GM21825 (cell line): Measurements from ENCODE around the gene PID1.

Source experiments
- ATAC-seq: cut with Tn5 transposase; IDR thresholded peaks from one replicate; pipeline ENCODE4 v1.9.1; 2021; ENCODE audit warnings: mild to moderate bottlenecking, moderate library complexity; ENCODE audit not compliant: unreplicated experiment

Gene PID1

DNA sequence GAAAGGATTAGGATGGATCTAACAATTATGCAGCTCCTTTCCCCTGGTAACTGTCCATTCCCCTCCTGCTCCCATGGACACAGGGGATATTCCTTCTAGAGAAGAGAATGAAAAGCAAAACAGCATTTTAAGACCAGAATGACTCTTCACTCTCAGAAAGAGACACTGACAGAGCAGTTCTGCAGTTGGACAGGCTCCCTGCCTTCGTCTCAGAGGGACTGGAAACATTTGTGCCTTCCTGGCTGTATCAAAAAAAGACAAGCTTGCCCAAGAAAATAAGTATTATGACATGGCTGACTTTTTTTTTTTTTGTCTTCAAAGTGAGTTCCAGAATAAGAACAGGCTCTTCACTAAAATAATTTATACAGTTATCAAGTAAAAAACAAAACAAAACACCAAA lies 9.5 kb downstream of the PID1 start:
- ATAC-seq, result no peak

DNA sequence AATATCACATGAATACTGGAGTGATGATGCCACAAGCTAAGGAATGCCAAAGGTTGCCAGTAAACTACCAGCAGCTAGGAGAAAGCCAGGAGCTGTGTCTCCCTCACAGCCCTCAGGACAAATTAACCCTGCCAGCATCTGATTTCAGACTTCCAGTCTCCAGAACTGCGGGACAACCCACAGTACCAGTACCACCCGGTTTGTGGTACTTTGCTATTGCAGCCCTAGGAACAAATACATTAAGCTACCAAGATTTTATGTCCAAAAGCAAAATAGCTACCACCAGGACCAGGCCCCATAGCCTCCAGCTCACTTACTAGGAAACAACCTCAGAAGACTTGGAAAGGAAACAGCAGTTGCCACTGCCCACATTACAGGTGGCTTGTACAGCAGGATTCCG lies 10.0 kb downstream of the PID1 start:
- no peak for ATAC-seq

DNA sequence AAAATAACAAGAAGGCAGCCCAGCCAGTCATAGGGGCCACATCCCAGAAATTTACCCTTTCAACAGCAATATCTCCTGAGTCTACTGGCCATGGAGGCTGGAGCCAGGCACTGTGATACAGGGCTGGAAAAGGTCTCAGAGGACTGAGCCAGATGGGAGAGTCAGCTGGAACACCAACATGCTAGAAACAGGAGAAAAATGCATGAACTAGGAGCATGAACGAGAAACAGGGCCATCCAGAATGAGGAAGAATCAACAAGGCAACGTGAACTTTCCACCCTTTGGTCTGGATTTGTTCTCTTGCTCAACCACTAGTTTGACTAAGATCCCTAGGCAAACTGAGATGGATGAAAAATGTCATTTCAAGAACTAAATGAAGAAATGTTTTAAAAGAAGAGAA lies 13.1 kb downstream of the PID1 start:
- ATAC-seq, result no peak

DNA sequence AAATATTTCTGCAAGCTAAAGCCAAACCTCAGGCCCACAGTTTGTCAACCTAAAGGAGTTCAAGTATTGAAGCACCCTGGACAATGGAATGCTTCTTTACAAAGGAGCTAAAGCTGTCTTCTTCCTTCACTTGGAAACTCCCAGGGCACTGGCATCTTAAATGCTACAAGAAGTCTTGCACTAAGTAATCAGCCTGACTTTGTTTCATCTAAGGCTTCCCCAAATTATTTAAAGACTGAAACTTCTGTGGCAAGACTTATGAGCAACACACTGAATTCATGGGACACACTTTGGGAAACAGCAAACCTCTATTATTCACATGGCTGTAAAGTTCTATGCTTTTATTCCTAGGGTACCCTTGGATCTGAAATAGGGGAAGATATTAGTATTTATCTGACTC lies 14.7 kb downstream of the PID1 start:
- no peak for ATAC-seq

DNA sequence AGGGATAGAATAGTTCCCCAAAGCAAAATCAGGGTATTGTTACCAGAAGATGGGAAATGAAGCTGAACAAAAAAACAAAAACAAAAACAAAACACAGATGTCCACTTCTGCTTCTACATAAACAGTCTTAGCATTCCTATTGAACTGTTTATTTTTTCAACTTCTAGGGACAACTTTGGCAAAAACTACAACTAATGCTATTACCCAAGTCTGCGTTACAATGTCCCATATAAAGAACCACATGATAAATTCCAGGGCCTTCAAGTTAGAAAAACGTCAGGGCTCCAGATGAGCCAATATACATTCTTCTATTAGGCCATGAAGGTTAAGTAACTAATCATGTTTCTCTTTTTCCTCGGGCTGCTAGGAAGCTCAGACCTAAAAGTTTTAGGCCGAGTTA lies 16.9 kb downstream of the PID1 start:
- ATAC-seq, result no peak

DNA sequence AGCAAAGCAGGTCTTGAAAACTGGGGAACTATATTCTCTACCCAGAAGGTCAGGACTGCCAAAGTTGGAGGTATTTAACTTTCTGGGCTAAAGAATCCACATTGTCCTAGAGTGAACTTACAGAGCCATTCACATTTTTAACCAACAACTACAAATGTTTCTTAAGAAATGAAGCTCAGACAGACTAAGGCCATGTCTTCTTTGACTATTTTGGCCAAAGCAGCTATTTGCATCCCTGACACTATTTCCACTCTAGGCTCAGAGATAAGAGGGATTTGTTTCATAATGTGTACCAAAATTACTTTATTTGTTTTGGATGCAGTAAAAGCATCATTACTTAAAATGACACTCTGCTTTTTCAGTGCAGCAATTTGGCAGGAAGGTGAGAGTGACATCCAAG lies 18.1 kb downstream of the PID1 start:
- ATAC-seq, result no peak

DNA sequence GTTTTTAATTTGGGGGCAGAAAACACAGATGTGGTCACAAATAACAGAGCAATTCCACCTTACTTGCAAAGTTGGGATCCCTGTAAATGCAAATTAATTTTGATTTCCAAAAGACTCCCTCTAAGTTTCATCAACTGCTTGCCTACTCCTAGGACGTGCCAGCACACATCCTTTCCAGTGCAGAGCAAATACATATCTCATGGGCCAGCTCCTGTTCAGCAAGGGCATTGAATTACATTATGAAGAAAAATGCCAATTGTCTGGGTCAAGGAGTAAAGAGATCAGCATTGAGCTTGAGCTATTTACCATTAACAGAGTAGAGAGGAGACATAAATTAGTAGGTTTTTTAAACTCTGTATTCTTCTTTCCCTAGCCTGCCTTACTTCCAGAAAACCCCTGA lies 18.8 kb downstream of the PID1 start:
- ATAC-seq, result no peak

DNA sequence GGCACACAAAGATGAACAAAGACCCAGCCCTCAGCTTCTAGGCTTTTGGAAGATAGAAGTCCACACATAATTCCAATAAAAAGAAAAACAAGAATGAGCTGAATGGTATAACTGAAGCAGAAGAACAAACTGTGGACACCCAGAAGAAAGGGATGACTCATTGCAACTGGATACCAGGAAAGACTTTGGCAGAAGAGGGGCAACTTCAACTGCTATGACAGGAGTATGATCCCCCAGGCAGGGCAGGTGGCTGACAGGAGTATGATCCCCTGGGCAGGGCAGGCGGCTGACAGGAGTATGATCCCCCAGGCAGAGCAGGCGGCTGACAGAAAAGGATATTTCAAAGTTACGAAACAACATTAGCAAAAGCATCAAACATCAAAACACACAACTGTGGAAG lies 21.6 kb downstream of the PID1 start:
- no peak for ATAC-seq

DNA sequence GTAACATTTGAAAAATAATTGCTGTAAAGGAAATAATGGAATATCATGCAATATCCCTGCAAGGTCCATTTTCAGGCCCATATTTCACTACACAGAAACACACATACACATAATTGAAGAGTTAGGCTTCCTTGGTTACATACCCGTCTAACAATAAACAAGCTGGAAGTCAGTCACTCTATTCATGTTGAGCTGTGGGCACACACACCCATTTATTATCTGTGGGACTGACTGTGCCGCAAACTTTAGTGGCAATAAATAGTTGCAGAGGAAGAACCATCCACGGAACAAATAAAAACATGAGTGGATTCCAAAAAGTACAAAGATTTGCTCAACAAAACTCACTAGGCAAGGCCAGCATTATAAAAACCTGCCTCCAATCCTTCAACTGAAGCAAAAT lies 24.8 kb downstream of the PID1 start:
- no peak for ATAC-seq

DNA sequence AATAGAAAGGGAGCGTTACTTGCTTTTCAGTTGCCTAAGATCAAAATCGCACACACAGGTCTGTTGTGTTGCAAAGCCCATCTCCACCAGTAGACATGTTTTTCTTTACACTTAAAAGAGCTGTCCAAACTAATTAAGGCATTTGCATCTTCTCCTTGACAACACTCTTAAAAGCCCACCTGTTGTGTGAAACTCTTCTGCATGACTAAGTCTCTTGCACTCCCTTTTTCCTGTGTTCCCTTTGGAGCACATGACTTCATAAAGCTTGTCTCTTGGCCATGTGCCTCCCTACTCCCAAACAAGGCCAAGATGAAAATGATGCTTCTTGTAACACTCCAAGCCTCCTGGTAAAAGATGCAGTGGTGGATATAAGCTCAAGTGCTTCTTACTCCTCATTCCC lies 26.1 kb downstream of the PID1 start:
- no peak for ATAC-seq

DNA sequence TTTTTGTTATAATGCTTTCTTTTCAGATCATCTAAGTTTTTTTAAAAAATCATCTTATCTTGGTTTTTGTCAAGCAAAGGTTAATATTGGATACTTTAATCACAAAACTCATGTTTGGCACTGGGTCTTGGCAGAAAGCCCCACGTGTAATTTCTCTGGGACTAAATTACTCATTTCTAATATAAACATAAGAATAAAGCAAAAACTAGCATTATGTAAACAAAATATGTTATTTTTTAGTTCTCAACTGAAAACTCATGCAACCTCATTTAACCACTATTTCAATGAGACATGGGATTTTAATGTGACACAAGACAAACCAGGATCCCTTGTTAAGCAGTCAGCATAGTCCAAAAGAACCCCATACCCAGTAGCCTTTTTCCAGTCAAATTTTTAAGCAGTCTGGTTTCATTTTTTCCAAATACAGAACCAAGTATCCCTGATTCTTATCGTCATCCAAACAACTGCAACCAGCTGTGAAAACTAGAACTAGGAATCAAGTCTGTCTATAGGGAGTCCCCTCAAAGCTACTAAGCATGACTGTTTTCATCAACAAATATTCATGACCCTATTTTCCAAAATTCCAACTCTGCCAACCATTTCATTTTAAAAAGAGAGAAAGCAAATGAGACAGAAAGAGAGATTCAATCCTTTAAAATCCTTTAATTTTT lies 27.1 kb downstream of the PID1 start:
- ATAC-seq, result no peak

DNA sequence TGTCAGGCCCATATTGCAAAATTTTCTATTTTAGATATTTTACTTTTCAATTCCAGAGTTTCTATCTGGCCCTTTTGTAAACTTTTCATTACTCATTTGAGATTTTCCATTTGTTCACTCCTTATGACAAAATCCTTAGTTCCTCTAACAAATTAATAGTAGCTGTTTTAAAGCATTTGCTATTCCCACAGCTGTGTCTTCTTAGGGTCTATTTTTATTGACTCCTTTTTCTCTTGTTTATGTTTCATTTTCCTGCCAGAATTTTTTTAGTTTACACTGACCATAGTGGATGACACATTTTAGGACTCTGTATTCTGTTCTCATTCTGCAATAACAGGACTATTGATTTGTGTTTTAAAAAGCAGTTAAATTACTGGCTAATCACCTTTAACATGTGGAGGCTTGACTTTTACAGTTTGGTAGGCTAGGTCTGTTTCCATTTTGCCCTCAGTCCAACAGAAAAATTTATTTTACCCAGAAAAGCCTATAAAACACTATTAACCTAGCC lies 30.0 kb downstream of the PID1 start:
- no peak for ATAC-seq

DNA sequence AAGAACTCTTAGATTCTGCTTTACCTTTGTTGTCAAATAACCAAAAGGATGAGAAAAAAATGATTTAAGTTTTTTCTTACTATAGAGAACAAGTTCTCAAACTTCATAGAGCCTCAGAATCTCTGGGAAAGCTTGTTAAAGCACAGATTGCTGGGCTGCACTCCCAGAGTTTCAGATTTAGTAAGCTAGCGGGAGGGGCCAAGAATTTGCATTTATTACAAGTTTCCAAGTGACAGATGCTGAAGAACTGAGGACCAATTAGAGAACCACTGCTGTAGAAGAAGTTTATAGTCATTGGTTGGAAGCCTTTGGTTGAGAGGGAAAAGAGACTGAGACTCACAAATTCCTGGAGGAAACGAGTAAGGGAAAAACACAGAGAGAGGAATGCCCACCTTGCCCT lies 32.1 kb downstream of the PID1 start:
- no peak for ATAC-seq

DNA sequence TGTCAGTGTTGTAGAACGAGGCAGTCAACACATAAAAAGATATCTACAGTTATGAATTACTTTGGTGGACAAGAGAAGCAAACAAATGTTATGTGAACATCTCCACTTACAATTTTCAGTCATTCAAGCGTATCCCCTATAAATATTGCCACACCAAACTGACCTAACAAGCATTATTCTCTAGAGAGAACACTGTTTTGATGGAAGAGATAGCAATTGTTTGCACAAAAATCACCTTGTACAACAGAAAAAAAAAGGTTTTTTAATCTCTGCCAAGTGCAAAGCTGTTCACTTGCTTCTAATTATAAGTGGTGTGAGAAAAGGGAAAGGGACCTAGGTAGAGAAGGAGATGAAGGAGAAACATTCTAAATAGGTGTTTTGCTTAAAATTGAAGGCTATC lies 33.8 kb downstream of the PID1 start:
- ATAC-seq, result no peak

DNA sequence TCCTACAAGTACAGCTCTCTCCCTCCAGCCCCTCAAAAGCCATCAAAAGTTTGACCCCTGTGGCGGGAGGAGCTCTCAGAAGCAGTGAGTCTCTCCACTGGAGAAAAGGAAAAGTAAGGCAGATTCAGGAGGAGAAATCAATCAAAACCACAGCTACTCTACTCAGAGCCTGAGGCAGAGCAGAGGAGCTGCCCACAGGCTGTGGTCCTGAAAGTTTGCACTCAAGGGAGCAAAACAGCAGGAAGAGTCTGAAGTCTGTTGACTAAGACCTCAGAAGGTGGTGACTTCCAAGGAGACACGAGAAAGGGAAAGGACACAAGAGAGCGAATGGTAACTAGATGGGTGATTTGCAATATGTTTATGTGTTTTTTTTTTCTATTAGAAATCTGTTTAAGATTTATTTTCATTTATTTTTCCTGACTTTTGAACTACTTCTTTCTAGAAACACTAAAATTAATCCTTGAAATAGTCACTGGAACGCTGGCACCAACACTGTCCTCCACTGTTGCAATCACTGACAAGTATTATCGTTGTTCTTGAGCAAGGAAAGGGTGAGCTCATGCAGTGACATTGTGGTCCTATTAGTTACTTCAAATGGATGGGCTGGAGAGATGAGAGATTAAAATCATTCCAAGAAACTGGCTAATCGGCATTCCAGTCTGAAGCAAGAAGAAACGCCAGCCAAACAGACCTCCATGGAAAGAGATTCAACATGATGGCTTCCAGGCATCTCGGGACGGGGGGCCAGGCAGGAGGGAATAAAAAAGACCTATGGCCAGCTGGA lies 35.8 kb downstream of the PID1 start:
- no peak for ATAC-seq

DNA sequence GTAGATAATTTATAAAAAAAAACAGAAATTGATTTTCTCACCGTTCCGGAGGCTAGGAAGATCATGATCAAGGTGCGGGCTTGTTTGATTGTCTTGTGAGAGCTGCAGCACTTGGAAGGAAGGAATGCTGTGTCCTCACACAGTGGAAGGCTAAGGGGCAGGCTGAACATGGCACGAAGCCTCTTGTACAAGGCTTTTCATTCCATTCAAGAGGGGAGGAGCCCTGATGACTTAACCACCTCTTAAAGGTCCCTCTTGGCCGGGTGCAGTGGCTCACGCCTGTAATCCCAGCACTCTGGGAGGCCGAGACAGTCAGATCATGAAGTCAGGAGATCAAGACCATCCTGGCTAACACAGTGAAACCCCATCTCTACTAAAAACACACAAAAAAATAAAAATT lies 39.2 kb downstream of the PID1 start:
- no peak for ATAC-seq

DNA sequence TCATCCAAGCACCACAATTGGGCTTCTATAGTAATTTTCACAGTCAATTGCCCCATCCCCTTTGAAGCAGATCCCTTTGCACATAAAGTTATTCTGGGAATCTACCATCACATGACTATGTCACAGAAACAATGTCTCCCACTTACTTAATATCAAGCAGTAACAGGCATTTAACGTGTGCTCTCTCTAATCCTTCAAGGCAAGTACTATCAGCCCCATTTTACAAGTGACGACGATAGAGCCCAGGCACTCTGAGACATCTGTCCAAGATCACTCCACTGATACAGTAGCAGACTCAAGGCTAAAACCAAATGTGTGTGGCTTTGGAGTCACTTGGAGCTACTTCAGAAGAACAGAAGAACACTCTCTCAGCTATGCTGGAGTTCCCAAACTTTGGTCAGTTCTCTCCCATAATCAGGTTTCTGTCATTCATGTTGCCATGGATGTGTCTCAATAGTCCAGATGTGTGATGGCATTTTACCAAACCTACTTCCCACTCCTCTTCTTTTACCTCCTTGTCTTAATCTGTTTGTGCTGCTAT lies 39.7 kb downstream of the PID1 start:
- ATAC-seq, result no peak

DNA sequence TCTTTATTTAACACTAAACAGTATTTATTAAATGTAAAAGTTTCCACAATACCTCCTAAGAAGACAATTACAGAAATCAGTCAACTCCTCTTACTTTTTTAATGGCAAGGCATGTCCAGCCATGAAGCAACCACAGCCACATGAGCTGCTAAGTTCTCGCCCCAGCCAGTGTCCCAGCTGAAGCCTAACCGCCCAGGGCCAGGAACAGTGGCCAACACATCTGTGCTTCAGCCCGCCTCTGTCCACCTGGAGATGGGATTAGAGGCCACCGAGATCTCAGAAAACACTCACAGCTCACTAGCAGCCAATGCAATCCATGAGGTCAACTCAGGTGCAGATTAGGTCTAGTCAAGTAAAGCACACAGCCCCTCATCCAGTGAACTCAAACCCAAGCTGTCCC lies 40.2 kb downstream of the PID1 start:
- no peak for ATAC-seq

DNA sequence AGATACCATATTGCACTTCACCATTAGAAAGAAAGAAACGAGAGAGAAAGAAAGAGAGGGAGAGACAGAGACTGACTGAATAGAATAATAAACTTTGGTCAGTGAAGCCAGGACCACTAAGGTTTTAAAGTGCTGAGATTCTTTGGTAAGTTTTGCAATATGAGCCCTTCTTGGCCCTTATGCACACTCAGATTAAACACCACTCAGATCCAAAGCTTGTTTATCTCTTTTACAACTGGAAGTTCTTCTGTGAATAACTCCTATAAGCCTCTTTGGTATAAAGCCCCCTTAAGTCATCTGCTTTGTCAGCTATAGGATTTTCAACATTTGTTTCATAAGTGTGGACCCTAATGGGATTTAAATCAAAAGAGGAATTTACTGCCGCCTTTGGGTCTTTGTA lies 40.8 kb downstream of the PID1 start:
- no peak for ATAC-seq

DNA sequence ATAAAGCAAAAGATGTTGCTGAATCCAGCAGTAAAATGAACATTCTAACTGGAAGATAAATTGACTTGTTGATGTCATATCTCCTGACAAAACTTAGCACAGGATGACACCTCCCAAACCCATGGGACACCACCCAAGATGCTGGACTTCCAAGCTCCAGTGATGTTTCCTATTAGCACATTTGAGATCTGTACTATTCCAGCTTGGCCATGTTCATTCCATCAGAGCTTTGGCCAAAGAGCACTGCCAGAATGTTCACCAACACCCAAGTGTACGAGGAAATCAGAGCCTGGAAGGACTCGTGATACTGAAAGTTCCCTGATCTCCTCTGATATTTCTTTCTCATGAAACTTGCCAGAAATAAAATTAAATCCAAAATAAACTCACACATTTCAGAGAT lies 44.7 kb downstream of the PID1 start:
- no peak for ATAC-seq

DNA sequence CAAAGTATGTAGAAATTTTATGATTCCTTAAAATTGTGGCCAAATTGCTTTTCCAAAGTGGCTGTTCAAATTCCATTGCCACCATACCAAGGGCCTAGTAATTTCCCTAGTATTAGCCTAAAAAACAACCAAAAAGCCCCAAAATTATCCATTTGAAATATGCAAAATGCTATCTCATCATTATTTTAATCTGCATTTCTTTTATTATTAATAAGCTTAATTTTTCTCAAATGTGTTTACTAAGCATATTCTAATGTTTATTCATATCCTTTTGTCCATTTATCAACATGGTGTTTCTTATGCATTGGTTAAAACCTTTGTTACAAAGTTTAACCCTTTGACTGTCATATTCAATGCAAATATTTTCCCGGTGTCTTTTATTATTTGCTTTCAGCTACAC lies 48.0 kb downstream of the PID1 start:
- no peak for ATAC-seq

DNA sequence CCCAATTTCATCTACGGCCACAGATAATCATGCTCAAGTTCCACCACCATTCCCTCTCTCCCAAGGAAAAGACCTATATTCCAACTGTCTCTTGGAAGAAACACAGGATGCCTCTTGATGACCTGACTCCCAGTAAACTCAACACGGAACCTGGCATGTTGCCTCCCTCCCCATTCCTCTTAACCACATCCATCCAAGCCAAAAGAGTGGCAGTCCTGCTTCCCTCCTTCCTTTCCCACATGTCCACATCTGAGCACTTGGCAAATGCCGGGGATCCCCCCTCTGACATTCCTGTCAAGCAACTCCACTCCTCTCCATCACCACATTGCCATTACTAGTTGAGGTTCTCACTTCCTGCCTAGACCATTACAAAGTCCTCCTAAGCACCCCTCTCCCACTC lies 49.4 kb downstream of the PID1 start:
- no peak for ATAC-seq
